Peyer's patch (tissue), 4 donors: ENCODE results near the gene BEST1.

ENCODE experiments used
- CTCF ChIP-seq, 6 experiments: fragments of 450-650 bp in 4 of 6; fragments of 200-600 bp in 2 of 6; sonication (generic) in 1 of 6; IDR thresholded peaks; one replicate each; pipeline ENCODE4 v1.5.1; 2017 to 2019; ENCODE audit warnings: antibody characterized with exemption in 6 of 6, mild to moderate bottlenecking in 3 of 6, moderate library complexity in 1 of 6
- POLR2A ChIP-seq, 2 donors: fragments of 450-650 bp; IDR thresholded peaks; one replicate each; pipeline ENCODE4 v1.5.1; 2017; ENCODE audit warnings: antibody characterized with exemption in 2 of 2, mild to moderate bottlenecking in 2 of 2, moderate library complexity in 2 of 2

DNA sequence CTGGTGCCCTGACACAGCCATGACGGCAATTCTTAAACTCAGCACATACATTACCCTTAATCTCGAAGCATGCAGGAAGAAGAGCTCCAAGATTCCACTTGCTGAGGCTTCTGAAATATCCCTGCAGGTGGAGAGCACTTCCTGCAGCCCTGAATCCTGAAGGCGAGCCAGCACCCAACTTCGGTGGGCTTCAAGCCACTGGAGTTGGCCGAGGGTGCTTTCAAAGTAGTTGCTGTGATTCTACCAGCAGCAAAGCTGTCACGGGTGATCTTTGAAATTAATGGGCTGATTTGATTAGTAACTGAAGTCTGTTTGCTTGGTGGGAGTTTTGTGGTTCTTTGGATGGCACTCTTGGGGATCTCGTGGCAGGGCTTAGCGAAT lies 26.3 kb downstream of the BEST1 start:
- peak in 1 of 6 experiments; percentile 12 for TF ChIP-seq CTCF (IDR thresholded peaks at IDR 0.05)
- TF ChIP-seq POLR2A (IDR thresholded peaks at IDR 0.05): no peak
